ENCODE data around the gene SGIP1.

Gene SGIP1

DNA sequence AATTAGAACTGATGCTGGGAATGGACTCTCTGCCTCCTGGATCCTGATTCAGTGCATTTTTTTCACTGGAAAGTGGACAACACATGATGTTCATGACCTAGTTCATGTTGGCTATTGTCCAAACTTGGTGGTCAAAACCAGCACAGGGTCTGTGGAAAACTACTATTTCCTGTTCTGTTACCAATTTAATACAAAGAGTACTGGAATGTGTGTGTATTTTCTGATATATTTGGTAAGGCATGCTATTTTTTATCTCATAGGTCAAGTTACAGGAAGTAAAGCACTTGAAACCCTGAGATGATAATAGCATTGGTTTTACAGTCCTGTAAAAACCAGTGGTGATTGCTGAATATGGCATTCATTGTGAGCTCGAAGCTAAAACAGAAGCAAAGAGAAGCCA, 89.9 kb downstream of the SGIP1 start:
- Histone ChIP-seq H3K9me3 (ENCODE audit: control insufficient read depth, insufficient read depth, low read length) (no peaks in the 10 kb centered on the region), H4K20me1 (ENCODE audit: control insufficient read depth, insufficient read depth, low read depth, low read length) (no peaks in the 10 kb centered on the region), H3K27me3 (ENCODE audit: control insufficient read depth, low read length) (no peaks in the 10 kb centered on the region), H3K9me2 (replicated peaks; ENCODE audit: control insufficient read depth, low read length) (no peaks in the 10 kb centered on the region), H3K4me1 (ENCODE audit: control insufficient read depth, low read length) (no peaks in the 10 kb centered on the region), H3K4me3 (ENCODE audit: low read length) (no peak overlapping the region), H3K36me3 (ENCODE audit: control insufficient read depth, low read length) (no peaks in the 10 kb centered on the region), H3K79me2 (ENCODE audit: control insufficient read depth, low read length) (no peaks in the 10 kb centered on the region), H3K4me2 (ENCODE audit: low read length) (no peak overlapping the region), H3F3A (ENCODE audit: control insufficient read depth, insufficient read depth) (no peaks in the 10 kb centered on the region), H3K27ac (ENCODE audit: low read depth, low read length) (no peak overlapping the region)
- no peak for TF ChIP-seq EZH2phosphoT487 (IDR thresholded peaks at IDR 0.05; ENCODE audit: borderline replicate concordance, low read length)
- TF ChIP-seq, protein P1, sequence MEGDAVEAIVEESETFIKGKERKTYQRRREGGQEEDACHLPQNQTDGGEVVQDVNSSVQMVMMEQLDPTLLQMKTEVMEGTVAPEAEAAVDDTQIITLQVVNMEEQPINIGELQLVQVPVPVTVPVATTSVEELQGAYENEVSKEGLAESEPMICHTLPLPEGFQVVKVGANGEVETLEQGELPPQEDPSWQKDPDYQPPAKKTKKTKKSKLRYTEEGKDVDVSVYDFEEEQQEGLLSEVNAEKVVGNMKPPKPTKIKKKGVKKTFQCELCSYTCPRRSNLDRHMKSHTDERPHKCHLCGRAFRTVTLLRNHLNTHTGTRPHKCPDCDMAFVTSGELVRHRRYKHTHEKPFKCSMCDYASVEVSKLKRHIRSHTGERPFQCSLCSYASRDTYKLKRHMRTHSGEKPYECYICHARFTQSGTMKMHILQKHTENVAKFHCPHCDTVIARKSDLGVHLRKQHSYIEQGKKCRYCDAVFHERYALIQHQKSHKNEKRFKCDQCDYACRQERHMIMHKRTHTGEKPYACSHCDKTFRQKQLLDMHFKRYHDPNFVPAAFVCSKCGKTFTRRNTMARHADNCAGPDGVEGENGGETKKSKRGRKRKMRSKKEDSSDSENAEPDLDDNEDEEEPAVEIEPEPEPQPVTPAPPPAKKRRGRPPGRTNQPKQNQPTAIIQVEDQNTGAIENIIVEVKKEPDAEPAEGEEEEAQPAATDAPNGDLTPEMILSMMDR (IDR thresholded peaks at IDR 0.05; ENCODE audit: low read depth, low read length, poor library complexity, severe bottlenecking), result no peak

DNA sequence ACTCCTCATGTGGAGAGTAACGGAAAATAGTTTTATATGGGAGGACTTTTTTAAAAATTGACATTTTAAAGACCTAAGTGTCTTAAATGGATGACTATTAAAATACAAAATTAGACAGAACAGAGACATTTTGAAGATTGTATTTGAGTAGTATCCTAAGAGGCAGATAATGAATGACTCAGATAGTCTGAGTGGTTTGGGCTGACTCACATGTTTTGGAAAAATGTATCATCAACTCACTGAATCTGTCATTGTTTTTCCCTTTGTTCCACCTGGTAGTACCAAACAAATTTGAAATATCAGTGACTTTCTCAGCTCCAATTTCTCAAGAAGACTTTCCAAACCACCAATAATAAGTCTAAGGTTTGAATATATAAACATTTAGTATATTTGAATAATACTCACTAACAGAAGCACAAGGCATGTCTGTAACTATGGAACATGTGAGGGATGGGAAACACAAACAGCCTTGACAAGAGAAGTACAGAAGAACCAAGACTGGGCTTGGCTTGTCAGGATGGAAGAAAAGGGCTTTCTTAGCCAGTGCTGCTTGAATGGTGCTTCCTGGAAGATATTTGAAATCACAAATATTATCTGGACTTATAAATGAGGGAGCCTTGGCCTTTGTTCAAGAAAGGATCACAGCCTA, 90.6 kb downstream of the SGIP1 start:
- H4K20me1 ChIP-seq (ENCODE audit: control insufficient read depth, insufficient read depth, low read depth, low read length), result no peaks in the 10 kb centered on the region
- H3K9me3 ChIP-seq (ENCODE audit: control insufficient read depth, insufficient read depth, low read length), result no peaks in the 10 kb centered on the region
- H3K79me2 ChIP-seq (ENCODE audit: control insufficient read depth, low read length), result no peaks in the 10 kb centered on the region
- H3K9me2 ChIP-seq (replicated peaks; ENCODE audit: control insufficient read depth, low read length), result no peaks in the 10 kb centered on the region
- H3K4me2 ChIP-seq (ENCODE audit: low read length), result no peak overlapping the region
- H3K4me1 ChIP-seq (ENCODE audit: control insufficient read depth, low read length), result no peaks in the 10 kb centered on the region
- no peaks in the 10 kb centered on the region for H3K27me3 ChIP-seq (ENCODE audit: control insufficient read depth, low read length)
- no peak overlapping the region for H3K27ac ChIP-seq (ENCODE audit: low read depth, low read length)
- H3F3A ChIP-seq (ENCODE audit: control insufficient read depth, insufficient read depth), result no peaks in the 10 kb centered on the region
- H3K36me3 ChIP-seq (ENCODE audit: control insufficient read depth, low read length), result no peaks in the 10 kb centered on the region
- no peak overlapping the region for H3K4me3 ChIP-seq (ENCODE audit: low read length)
- no peak for TF ChIP-seq EZH2phosphoT487 (IDR thresholded peaks at IDR 0.05; ENCODE audit: borderline replicate concordance, low read length)
- TF ChIP-seq, protein P1 (IDR thresholded peaks at IDR 0.05; ENCODE audit: low read depth, low read length, poor library complexity, severe bottlenecking), result no peak

DNA sequence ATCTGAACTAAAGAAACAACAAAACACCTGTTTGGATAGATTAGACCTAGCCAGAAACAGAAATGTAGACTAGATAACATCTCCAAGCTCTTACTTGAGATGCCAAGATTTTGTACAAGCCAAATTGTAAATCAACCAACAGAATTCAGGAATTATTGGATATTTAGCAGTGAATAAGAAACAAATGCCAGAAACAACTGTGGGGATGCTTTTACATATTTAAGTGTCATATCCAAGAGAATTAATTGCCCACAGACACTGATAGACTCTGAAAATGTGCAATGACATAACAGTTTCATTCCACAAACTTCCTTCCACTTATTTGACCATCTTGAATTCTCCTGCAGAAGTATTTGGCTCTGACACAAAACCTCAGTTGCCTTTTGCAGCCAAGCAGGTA, 92.3 kb downstream of the SGIP1 start:
- no peaks in the 10 kb centered on the region for H3K36me3 ChIP-seq (ENCODE audit: control insufficient read depth, low read length)
- H3K79me2 ChIP-seq (ENCODE audit: control insufficient read depth, low read length), result no peaks in the 10 kb centered on the region
- H3K4me2 ChIP-seq (ENCODE audit: low read length), result no peak overlapping the region
- no peaks in the 10 kb centered on the region for H4K20me1 ChIP-seq (ENCODE audit: control insufficient read depth, insufficient read depth, low read depth, low read length)
- no peaks in the 10 kb centered on the region for H3K9me2 ChIP-seq (replicated peaks; ENCODE audit: control insufficient read depth, low read length)
- H3K27ac ChIP-seq (ENCODE audit: low read depth, low read length), result no peak overlapping the region
- no peak overlapping the region for H3K4me3 ChIP-seq (ENCODE audit: low read length)
- TF ChIP-seq EZH2phosphoT487 (IDR thresholded peaks at IDR 0.05; ENCODE audit: borderline replicate concordance, low read length), result no peak
- TF ChIP-seq, protein P1 (IDR thresholded peaks at IDR 0.05; ENCODE audit: low read depth, low read length, poor library complexity, severe bottlenecking), result no peak
- no peaks in the 10 kb centered on the region for H3K9me3 ChIP-seq (ENCODE audit: control insufficient read depth, insufficient read depth, low read length)
- no peaks in the 10 kb centered on the region for H3K4me1 ChIP-seq (ENCODE audit: control insufficient read depth, low read length)
- H3F3A ChIP-seq (ENCODE audit: control insufficient read depth, insufficient read depth), result no peaks in the 10 kb centered on the region
- H3K27me3 ChIP-seq (ENCODE audit: control insufficient read depth, low read length), result no peaks in the 10 kb centered on the region

Data from DOHH2 (cell line).